Measurements from ENCODE around the gene HSPA9.
"Not testable (repeated sequence)": the region's sequence is repeated elsewhere in the genome, so short reads cannot be mapped to it uniquely, and the experiment has no call there.

The HSPA9 gene

DNA sequence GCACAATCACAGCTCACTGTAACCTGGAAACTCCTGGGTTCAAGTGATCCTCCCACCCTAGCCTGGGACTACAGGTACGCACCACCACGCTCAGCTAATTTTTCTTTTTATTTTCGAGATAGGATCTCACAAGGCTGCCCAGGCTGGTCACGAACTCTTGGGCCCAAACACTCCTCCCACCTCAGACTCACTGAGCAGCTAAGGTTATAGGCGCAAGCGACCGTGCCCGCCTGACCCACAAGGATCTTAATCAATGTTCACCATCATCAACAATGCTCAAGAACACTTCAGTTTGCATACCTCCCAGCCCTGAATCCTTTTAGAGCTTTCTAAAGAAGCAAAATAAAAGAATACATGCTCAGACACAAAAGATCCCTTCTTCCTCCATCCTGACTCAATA is 45.4 kb downstream of the HSPA9 start:
- no peak for DNase-seq (ENCODE audit: low read depth)

DNA sequence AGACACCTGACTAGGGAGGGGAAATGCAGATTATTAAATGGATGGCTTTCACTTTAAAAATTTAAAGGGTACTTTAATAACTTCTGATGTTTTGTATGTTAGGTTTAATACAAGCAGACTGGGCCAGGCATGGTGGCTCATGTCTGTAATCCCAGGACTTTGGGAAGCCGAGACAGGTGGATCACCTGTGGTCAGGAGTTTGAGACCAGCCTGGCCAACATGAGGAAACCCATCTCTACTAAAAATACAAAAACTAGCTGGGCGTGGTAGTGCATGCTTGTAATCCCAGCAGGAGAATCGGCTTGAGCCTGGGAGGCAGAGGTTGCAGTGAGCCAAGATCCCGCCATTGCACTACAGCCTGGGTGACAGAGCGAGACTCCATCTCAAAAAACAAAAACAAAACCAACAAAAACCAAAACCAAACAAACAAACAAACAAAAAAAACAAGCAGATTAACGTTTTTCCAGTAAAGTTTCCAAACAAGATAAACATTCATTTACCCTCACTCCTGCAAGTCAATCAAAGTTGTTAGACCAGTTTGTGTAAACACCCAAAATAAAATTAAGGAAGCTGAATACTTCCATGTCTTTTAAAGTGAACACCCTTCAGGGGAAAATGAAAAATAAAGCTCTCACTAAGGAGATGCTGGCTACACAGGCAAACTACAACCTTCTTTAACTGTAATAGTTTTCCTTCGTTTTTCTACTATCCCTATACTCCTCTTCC is 46.3 kb downstream of the HSPA9 start:
- DNase-seq (ENCODE audit: low read depth): no peak

DNA sequence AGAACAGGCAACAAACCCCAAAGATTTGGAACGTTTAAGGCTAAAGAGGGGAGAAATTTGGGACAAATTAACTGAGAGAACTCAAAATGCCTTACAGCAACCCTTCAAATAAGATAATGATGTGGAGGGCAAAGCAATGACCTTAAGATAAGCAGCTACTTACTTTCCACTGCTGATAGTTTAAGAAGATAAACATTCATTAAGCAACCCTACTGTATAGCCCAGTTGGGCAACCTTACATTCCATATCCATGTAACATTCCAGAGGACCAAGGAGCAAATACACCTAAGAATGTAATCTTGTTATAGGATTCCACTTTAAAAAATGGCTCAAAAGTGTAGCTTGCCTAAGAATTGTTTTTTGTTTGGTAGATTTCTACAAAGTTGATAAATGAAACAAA is 47.0 kb downstream of the HSPA9 start:
- no peak for DNase-seq (ENCODE audit: low read depth)

DNA sequence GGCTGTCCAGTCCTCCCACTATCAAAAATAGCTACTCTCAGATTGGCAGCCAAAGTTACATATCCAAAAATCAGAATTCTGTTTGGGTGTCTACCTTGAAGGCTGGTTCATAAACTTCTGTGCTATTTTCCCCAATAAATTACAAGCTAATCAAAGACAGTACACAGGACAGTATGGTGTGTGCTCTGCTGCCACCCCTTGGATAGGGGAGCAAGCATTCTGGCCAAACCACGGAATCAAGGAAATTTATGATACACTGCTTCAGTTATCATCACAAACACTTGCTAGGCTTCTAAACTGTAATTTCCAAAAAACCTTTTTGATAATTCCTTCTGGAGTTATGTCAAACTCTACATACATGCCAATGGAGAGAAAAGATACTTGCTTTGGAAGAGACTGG is 48.0 kb downstream of the HSPA9 start:
- DNase-seq (ENCODE audit: low read depth): no peak

DNA sequence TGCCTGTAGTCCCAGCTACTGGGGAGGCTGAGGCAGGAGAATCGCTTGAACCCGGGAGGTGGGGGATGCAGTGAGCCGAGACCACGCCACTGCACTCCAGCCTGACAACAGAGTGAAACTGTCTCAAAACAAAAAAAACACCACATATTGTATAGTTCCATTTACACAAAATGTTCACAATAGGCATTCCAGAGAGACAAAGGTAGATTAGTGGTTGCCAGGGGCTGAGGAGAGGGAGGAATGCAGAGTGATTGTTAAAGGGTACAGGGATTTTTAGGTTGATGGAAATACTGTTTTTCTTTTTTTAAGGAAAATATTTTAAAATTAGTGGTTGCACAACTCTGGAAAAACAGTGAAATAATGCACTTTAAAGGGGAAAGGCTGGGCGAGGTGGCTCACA is 51.8 kb downstream of the HSPA9 start:
- no peak for DNase-seq (ENCODE audit: low read depth)

DNA sequence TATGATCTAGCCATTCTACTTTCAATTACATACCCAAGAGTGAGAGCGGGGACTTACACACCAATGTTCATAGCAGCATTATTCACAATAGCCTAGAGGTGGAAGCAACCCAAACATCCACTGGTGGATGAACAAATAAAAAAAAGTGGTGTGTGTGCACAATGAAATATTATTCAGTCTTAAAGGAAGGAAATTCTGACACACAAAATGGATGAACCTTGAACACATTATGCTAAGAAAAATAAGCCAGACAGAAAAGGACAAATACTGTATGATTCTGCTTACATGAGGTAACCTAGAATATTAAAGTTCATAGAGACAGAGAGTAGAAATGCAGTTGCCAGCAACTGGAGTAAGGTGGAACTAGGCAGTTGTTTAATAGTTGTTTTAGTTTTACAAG is 54.2 kb downstream of the HSPA9 start:
- no peak for DNase-seq (ENCODE audit: low read depth)

DNA sequence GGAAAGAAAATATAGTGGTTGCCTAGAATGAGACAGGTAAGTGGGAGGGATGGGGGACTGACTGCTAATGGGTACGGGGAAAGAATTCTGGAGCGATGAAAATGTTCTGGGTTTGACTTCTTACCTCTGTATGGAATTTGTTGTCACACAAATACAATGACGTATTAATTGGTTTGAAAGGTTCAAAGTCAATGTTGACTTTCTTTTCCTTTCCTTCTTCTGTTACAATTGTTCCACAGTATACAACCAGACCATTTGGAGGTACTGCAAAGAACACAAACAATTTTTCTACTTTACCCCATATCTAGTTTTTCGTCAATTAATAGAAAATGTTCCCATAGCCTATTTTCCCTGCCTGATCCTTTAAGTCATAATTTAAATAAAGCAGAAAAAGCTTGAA is 57.8 kb downstream of the HSPA9 start:
- no peak for DNase-seq (ENCODE audit: low read depth)

DNA sequence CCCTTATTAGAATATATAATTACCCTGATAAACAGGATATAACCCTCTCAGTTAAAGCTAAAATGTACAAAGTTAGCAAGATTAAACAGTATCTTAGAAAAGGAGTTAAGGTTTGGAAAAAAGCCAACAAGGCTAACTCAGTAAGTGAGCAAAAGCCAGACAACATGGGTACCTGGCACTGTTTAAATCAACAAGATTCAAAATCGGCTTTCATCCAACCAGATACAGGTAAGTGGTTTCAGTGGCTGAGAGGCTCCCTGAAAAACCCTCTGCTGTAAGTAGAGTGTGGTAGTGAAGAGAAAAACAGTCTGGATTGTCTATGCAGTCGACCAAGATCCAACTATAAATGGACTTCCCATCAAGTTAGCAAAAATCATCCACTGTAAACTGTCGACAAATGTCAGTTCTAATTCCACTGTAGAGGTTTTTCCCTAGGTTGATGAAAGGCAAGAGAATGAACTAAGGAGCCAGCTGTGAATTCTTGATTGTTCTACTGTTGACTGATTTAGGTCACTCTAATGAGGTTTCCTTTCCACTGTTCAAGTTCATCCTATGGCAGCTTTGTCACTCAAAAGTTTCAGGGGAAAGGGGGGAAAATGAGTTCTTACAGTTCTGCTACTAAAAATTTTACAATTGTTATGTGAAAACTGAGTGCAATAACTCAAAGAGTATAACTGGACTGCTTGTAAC is 59.5 kb downstream of the HSPA9 start:
- DNase-seq (ENCODE audit: low read depth): no peak

DNA sequence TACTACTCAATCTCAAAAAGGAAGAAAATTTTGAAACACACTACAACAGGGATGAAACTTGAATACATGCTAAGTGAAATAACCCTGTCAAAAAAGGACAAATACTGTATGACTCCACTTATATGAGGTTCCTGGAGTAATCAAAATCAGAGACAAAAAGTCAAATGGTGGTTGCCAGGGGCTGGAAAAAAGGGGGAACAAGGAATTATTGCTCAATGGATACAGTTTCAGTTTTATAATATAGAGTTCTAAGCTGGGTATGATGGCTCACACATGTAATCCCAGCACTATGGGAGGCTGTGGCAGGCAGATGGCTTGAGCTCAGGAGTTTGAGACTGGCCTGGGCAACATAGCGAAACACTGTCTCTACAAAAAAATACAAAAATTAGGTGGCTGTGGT is 61.2 kb downstream of the HSPA9 start:
- no peak for DNase-seq (ENCODE audit: low read depth)

DNA sequence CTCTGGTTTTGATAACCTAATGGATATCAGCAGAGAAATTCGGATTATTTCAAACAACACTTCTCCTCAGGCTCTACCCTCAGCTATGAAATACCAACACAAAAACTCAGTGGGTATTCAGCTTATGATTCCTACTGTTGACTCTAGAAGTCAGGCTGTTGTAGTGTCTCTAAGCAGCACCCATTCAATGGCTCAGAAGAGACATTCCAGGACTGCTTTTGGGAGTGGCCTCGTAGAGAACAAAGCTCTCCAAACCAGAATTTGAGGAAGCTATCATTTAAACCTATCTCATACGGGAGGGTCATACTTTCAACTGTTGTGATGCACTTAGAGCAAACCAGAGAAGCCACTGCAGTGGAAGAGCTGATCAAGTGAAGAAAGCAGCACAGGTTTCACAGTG is 66.2 kb downstream of the HSPA9 start:
- no peak for DNase-seq (ENCODE audit: low read depth)

DNA sequence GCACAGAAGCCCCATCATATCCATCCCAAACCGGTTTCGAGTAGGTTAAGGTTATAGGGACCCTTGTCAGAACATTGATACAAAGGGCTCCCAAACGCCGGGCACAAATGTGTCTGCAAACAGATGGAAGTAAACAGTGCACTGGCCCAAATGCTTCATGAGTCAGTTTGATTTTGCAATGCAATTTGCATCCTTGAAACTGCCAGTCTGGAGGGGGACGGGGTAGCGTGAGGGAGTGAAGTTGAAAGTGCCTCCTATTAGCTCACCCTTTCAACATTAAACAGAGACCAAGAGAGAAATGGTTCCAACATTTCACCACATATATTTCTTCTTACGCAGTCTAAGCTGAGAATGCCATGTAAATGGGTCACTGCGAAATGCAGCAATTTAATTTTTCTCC is 67.7 kb downstream of the HSPA9 start:
- not testable (repeated sequence) for DNase-seq (ENCODE audit: low read depth)

DNA sequence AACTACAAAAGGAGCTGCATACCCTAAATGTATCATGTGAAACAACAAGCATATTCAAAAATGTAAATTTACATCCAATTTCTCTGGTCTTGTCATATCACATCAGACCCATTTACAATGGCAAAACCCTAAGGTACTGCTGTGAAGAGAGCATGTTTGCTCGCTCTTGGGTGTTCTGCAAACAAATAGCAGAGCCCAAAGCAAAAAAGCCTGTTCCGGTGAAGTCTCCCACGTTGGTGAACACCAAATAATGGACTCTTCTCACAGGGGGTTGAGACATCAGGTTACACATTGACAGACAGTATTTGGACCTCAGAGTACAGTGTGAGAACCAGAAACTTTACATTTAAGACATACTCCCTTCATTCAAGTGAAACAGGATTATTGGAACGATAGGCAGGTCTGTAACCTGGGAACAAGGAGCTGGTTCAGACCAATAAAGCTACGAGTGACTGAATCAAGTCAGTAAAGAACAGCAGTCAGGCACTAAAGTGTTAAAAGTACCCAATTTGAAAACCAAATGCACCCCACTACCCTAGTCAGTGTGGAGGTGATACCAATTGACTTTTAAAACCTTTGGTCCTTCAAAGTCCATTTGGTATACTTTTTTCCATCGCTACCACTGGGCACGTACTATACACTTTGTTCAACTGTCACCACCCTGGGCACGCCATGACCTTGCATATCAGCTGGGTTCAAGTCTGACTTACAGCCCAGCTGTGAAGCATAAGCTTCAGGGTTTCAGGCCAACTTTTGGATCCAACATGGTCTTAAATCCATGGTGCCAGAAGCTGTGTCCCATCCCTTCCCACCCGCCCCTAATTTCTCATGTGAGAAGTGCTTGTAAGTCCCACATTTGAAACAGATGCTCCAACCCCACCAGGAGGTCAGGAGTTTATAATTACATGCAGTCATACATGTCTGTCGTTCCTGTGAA is 68.6 kb downstream of the HSPA9 start:
- DNase-seq (ENCODE audit: low read depth): no peak

DNA sequence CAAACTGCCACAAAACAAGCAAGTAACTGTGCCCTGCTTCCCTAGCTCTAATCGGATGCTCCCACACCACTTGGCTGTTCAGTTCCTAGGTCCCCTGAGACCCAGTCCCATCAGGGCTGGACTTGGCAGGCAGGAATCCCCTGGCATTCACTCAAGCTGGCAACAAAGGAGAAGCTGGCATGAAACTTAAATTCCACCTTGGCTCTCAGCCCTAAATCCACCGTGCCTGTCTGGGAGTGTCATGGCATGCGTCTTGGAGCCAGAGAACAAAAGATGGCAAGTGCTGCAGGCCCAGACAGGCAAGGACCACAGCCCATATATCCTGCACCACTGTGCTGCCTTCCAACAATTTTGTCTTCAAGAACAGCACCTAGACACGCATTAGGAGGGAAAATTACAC is 70.4 kb downstream of the HSPA9 start:
- no peak for DNase-seq (ENCODE audit: low read depth)
